Measurements from ENCODE around the gene MSN. TPM values are rescaled to one million over a fixed set of nuclear protein-coding genes. Genes with fewer than 3 reads are reported as not detected.
"Not testable (repeated sequence)": the region's sequence is repeated elsewhere in the genome, so short reads cannot be mapped to it uniquely, and the experiment has no call there.

Gene MSN
- total RNA-seq, 1 donor from 2014 or later: 207 TPM

- DNase-seq (ENCODE audit: low read depth): no peak
Measured at GRCh38 chrX:65712005-65712806, 44.8 kb downstream of the MSN start.

GRCh38 chrX:65718538-65718937, 51.1 kb downstream of the MSN start:
- no peak for DNase-seq (ENCODE audit: low read depth)

- no peak for DNase-seq (ENCODE audit: low read depth)
Measured at GRCh38 chrX:65720381-65720964, 53.0 kb downstream of the MSN start.

- DNase-seq (ENCODE audit: low read depth): no peak
Measured at GRCh38 chrX:65723706-65724105, 56.3 kb downstream of the MSN start.

DNA sequence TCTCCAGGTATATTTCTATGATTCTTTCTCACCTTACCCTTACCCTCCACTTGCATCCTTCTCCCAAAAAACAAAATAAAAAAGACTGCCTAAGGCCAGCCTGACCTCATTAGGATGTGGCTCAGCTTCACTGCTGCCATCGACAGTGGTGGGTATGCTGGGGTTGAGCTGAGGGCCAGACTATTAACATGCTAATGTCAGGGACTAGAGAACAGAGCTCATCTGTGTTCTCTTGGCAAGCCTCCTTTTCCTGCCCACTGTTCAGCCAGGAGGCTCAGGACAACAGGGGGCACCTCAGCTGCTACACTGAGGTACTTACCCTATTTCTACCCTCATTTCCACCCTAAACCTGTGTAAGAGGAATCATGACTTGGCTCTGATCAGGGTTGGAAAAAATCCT, 59.3 kb downstream of the MSN start:
- no peak for DNase-seq (ENCODE audit: low read depth)

GRCh38 chrX:65731684-65732289, 64.3 kb downstream of the MSN start:
- DNase-seq (ENCODE audit: low read depth): no peak

DNA sequence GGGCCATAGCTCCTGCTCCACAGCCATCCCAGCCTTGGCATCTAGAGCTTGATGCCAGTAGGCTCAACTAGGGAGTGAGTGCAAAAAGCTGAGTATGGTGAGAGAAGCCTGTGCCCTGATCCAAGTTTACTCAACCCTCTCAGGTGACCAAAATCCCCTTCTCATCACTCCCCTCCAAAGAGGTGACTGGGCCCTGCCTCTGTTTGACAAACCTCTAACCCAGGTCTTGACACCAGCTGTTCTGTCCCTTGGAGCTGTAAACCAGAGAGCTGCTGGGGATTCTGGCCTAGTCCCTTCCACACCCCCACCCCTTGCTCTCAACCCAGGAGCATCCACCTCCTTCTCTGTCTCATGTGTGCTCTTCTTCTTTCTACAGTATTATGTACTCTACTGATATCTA, 73.5 kb downstream of the MSN start:
- no peak for DNase-seq (ENCODE audit: low read depth)

DNA sequence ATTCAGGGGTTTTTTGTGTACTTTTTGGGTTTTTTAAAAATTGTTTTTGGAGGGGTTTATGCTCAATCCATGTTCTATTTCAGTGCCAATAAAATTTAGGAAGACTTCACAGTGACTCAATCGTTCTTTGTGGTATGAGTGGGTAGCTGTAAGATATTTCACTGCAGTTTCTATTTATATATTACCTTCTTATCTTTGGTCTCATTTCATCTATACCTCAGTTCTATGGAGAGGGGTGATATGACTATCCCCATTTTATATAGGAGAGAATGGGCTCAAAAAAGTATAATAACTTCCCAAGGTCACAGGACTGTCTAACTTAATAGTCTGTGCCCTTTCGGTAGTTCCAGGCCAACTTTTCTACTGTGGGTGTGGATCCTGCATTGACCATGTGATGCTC, 74.4 kb downstream of the MSN start:
- no peak for DNase-seq (ENCODE audit: low read depth)

DNA sequence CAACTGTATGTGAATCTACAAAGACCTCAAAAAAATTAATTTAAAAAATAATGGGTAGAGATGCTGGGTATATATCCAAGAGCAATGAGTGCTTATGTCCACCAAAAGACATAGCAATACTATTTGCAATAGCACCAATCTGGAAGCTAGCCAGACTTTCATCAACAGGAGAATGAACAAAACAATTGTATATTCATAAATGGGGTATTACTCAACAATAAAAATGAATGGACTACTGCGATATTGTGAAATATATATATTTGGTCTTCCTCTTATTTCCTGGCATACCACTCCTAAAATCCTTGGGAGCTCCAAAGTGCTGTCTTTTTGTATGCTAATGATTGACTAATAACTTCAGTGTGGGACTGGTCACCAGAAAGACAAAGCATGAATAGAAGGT, 77.5 kb downstream of the MSN start:
- no peak for DNase-seq (ENCODE audit: low read depth)

DNA sequence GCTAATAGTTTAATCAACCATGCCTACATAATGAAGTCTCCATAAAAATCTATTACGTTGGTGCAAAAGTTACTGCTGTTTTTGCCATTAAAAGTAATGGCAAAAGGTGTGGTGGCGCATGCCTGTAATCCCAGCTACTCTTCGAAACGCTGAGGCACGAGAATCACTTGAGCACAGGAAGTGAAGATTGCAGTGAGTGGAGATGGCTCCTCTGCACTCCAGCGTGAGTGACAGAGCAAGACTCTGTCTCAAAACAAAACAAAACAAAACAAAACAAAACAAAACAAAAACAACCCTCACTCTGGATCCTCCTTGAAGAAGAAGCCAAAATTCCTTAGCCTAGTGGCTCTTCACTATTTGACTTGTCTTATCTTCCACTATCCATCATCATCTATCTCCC, 78.0 kb downstream of the MSN start:
- DNase-seq (ENCODE audit: low read depth): no peak

GRCh38 chrX:65745992-65746391, 78.5 kb downstream of the MSN start:
- no peak for DNase-seq (ENCODE audit: low read depth)

GRCh38 chrX:65750674-65751469, 83.4 kb downstream of the MSN start:
- no peak for DNase-seq (ENCODE audit: low read depth)

GRCh38 chrX:65751519-65751918, 84.1 kb downstream of the MSN start:
- no peak for DNase-seq (ENCODE audit: low read depth)

GRCh38 chrX:65752294-65752693, 84.8 kb downstream of the MSN start:
- DNase-seq (ENCODE audit: low read depth): no peak

DNA sequence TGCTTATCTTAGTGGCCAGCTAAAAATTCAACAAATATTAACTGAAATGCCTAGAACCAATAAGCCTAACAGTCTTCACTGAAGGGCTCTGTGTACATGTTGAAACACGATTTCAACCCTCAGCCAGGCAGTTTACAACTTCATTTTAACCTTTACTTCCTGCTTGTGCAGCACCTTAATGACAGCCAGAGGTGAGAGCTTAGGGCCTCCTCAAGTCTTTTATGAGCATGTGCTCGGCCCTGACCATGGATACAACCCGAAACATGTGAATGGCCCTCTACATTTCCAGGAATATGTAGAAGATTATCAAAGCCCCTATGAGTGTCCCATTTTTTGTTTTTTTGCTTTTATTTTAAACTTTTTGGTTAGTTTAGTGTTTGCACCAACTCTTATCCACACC, 88.3 kb downstream of the MSN start:
- DNase-seq (ENCODE audit: low read depth): no peak

GRCh38 chrX:65757943-65758342, 90.5 kb downstream of the MSN start:
- DNase-seq (ENCODE audit: low read depth): no peak

GRCh38 chrX:65758505-65758904, 91.1 kb downstream of the MSN start:
- no peak for DNase-seq (ENCODE audit: low read depth)

DNA sequence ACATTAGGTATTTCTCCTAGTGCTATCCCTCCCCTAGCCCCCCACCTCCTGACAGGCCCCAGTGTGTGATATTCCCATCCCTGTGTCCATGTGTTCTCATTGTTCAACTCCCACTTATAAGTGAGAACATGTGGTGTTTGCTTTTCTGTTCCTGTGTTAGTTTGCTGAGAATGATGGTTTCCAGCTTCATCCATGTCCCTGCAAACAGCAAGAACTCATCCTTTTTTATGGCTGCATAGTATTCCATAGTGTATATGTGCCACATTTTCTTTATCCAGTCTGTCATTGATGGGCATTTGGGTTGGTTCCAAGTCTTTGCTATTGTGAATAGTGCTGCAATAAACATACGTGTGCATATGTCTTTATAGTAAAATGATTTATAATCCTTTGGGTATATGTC, 92.1 kb downstream of the MSN start:
- not testable (repeated sequence) for DNase-seq (ENCODE audit: low read depth)

- no peak for DNase-seq (ENCODE audit: low read depth)
Measured at GRCh38 chrX:65769564-65770292, 102.3 kb downstream of the MSN start.

- DNase-seq (ENCODE audit: low read depth): no peak
Measured at GRCh38 chrX:65772842-65773241, 105.4 kb downstream of the MSN start.

DNA sequence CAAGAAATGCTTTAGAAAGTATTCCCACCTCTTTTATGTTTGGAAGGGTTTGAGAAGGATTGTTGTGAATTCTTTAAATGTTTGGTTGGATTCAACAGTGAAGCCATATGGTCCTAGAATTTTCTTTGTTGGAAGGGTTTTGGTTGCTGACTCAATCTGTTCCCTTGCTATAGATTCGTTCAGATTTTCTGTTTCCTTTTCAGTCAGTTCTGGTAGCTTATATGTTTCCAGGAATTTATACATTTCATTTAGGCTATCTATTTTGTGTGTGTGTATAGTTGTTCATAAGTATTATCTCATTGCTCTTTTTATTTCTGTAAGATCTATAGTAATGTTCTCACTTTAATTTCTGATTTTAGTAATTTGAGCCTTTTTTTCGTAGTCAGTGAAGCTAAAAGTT, 114.4 kb downstream of the MSN start:
- DNase-seq (ENCODE audit: low read depth): no peak

Measured in myocyte (in vitro differentiated cells).